Measurements from ENCODE around the gene ZSWIM7.
"Not testable (repeated sequence)": the region's sequence is repeated elsewhere in the genome, so short reads cannot be mapped to it uniquely, and the experiment has no call there.

ZSWIM7 gene

GRCh38 chr17:15981646-15982580 lies 17.6 kb downstream of the ZSWIM7 start:
- H3K9ac ChIP-seq (ENCODE audit: low read length): no peak overlapping the region
- H3K27ac ChIP-seq (ENCODE audit: low read length): no peak overlapping the region

GRCh38 chr17:15981208-15981607 lies 18.3 kb downstream of the ZSWIM7 start:
- Histone ChIP-seq H3K27ac (ENCODE audit: low read length) (no peak overlapping the region), H3K36me3 (ENCODE audit: control insufficient read depth, low read depth, low read length) (peaks cover 41% of the 10 kb centered on the region), H3K4me3 (ENCODE audit: low read length) (no peak overlapping the region), H3K4me1 (ENCODE audit: control insufficient read depth, low read depth, low read length) (peaks cover 4% of the 10 kb centered on the region), H3K9ac (ENCODE audit: low read length) (no peak overlapping the region), H3K27me3 (ENCODE audit: control insufficient read depth, insufficient read depth, low read length) (no peaks in the 10 kb centered on the region), H3K9me3 (ENCODE audit: control insufficient read depth, low read depth, low read length) (no peaks in the 10 kb centered on the region)

More at GRCh38 chr17:15981646-15982580, 17.6 kb downstream of the ZSWIM7 start:
- no peak overlapping the region for H3K4me3 ChIP-seq (ENCODE audit: low read length)
- no peaks in the 10 kb centered on the region for H3K27me3 ChIP-seq (ENCODE audit: control insufficient read depth, insufficient read depth, low read length)
- no peaks in the 10 kb centered on the region for H3K9me3 ChIP-seq (ENCODE audit: control insufficient read depth, low read depth, low read length)
- peaks cover 4% of the 10 kb centered on the region for H3K4me1 ChIP-seq (ENCODE audit: control insufficient read depth, low read depth, low read length)
- H3K36me3 ChIP-seq (ENCODE audit: control insufficient read depth, low read depth, low read length): peaks cover 48% of the 10 kb centered on the region

- H3K9ac ChIP-seq (ENCODE audit: low read length); H3K4me3 ChIP-seq (ENCODE audit: low read length); H3K27ac ChIP-seq (ENCODE audit: low read length); H3K9me3 ChIP-seq (ENCODE audit: control insufficient read depth, low read depth, low read length); H3K27me3 ChIP-seq (ENCODE audit: control insufficient read depth, insufficient read depth, low read length); H3K4me1 ChIP-seq (ENCODE audit: control insufficient read depth, low read depth, low read length): not testable (repeated sequence)
- peaks cover 37% of the 10 kb centered on the region for H3K36me3 ChIP-seq (ENCODE audit: control insufficient read depth, low read depth, low read length)
Measured at GRCh38 chr17:15979013-15979412, 20.5 kb downstream of the ZSWIM7 start.

- Histone ChIP-seq H3K4me3 (ENCODE audit: low read length) (no peak overlapping the region), H3K27me3 (ENCODE audit: control insufficient read depth, insufficient read depth, low read length) (no peaks in the 10 kb centered on the region), H3K27ac (ENCODE audit: low read length) (no peak overlapping the region), H3K9me3 (ENCODE audit: control insufficient read depth, low read depth, low read length) (no peaks in the 10 kb centered on the region), H3K4me1 (ENCODE audit: control insufficient read depth, low read depth, low read length) (peaks cover 4% of the 10 kb centered on the region), H3K9ac (ENCODE audit: low read length) (no peak overlapping the region), H3K36me3 (ENCODE audit: control insufficient read depth, low read depth, low read length) (peaks cover 38% of the 10 kb centered on the region)
Measured at GRCh38 chr17:15978606-15979005, 20.9 kb downstream of the ZSWIM7 start.

GRCh38 chr17:15977894-15978293 lies 21.6 kb downstream of the ZSWIM7 start:
- H3K9me3 ChIP-seq (ENCODE audit: control insufficient read depth, low read depth, low read length): no peaks in the 10 kb centered on the region
- no peaks in the 10 kb centered on the region for H3K27me3 ChIP-seq (ENCODE audit: control insufficient read depth, insufficient read depth, low read length)
- peaks cover 34% of the 10 kb centered on the region for H3K36me3 ChIP-seq (ENCODE audit: control insufficient read depth, low read depth, low read length)
- no peak overlapping the region for H3K4me3 ChIP-seq (ENCODE audit: low read length)
- H3K9ac ChIP-seq (ENCODE audit: low read length): no peak overlapping the region
- H3K27ac ChIP-seq (ENCODE audit: low read length): no peak overlapping the region
- peaks cover 4% of the 10 kb centered on the region for H3K4me1 ChIP-seq (ENCODE audit: control insufficient read depth, low read depth, low read length)

- Histone ChIP-seq H3K4me3 (ENCODE audit: low read length) (no peak overlapping the region), H3K27me3 (ENCODE audit: control insufficient read depth, insufficient read depth, low read length) (no peaks in the 10 kb centered on the region), H3K9ac (ENCODE audit: low read length) (no peak overlapping the region), H3K27ac (ENCODE audit: low read length) (no peak overlapping the region), H3K36me3 (ENCODE audit: control insufficient read depth, low read depth, low read length) (peaks cover 19% of the 10 kb centered on the region), H3K4me1 (ENCODE audit: control insufficient read depth, low read depth, low read length) (peaks cover 15% of the 10 kb centered on the region), H3K9me3 (ENCODE audit: control insufficient read depth, low read depth, low read length) (no peaks in the 10 kb centered on the region)
Measured at GRCh38 chr17:15973834-15974233, 25.7 kb downstream of the ZSWIM7 start.

GRCh38 chr17:15973016-15973415 lies 26.5 kb downstream of the ZSWIM7 start:
- H3K27me3 ChIP-seq (ENCODE audit: control insufficient read depth, insufficient read depth, low read length): no peaks in the 10 kb centered on the region
- H3K27ac ChIP-seq (ENCODE audit: low read length): no peak overlapping the region
- peaks cover 20% of the 10 kb centered on the region for H3K4me1 ChIP-seq (ENCODE audit: control insufficient read depth, low read depth, low read length)
- no peaks in the 10 kb centered on the region for H3K9me3 ChIP-seq (ENCODE audit: control insufficient read depth, low read depth, low read length)
- peaks cover 16% of the 10 kb centered on the region for H3K36me3 ChIP-seq (ENCODE audit: control insufficient read depth, low read depth, low read length)
- H3K4me3 ChIP-seq (ENCODE audit: low read length): no peak overlapping the region
- no peak overlapping the region for H3K9ac ChIP-seq (ENCODE audit: low read length)

- H3K27ac ChIP-seq (ENCODE audit: low read length): no peak overlapping the region
Measured at GRCh38 chr17:15972497-15972951, 27.0 kb downstream of the ZSWIM7 start.

GRCh38 chr17:15971882-15972281 lies 27.6 kb downstream of the ZSWIM7 start:
- peaks cover 10% of the 10 kb centered on the region for H3K36me3 ChIP-seq (ENCODE audit: control insufficient read depth, low read depth, low read length)

More at GRCh38 chr17:15972497-15972951, 27.0 kb downstream of the ZSWIM7 start:
- H3K27me3 ChIP-seq (ENCODE audit: control insufficient read depth, insufficient read depth, low read length): no peaks in the 10 kb centered on the region
- no peak overlapping the region for H3K4me3 ChIP-seq (ENCODE audit: low read length)
- peaks cover 11% of the 10 kb centered on the region for H3K36me3 ChIP-seq (ENCODE audit: control insufficient read depth, low read depth, low read length)
- no peaks in the 10 kb centered on the region for H3K9me3 ChIP-seq (ENCODE audit: control insufficient read depth, low read depth, low read length)
- peaks cover 25% of the 10 kb centered on the region for H3K4me1 ChIP-seq (ENCODE audit: control insufficient read depth, low read depth, low read length)
- H3K9ac ChIP-seq (ENCODE audit: low read length): no peak overlapping the region

GRCh38 chr17:15971098-15971678 lies 28.3 kb downstream of the ZSWIM7 start:
- Histone ChIP-seq H3K9me3 (ENCODE audit: control insufficient read depth, low read depth, low read length) (no peaks in the 10 kb centered on the region), H3K27ac (ENCODE audit: low read length) (no peak overlapping the region), H3K9ac (ENCODE audit: low read length) (no peak overlapping the region), H3K27me3 (ENCODE audit: control insufficient read depth, insufficient read depth, low read length) (no peaks in the 10 kb centered on the region), H3K4me3 (ENCODE audit: low read length) (no peak overlapping the region), H3K36me3 (ENCODE audit: control insufficient read depth, low read depth, low read length) (peaks cover 10% of the 10 kb centered on the region), H3K4me1 (ENCODE audit: control insufficient read depth, low read depth, low read length) (peaks cover 36% of the 10 kb centered on the region)

More at GRCh38 chr17:15971882-15972281, 27.6 kb downstream of the ZSWIM7 start:
- H3K27ac ChIP-seq (ENCODE audit: low read length): no peak overlapping the region
- peaks cover 32% of the 10 kb centered on the region for H3K4me1 ChIP-seq (ENCODE audit: control insufficient read depth, low read depth, low read length)
- H3K27me3 ChIP-seq (ENCODE audit: control insufficient read depth, insufficient read depth, low read length): no peaks in the 10 kb centered on the region
- H3K9ac ChIP-seq (ENCODE audit: low read length): no peak overlapping the region
- H3K9me3 ChIP-seq (ENCODE audit: control insufficient read depth, low read depth, low read length): no peaks in the 10 kb centered on the region
- no peak overlapping the region for H3K4me3 ChIP-seq (ENCODE audit: low read length)

GRCh38 chr17:15970500-15970899 lies 29.0 kb downstream of the ZSWIM7 start:
- no peaks in the 10 kb centered on the region for H3K9me3 ChIP-seq (ENCODE audit: control insufficient read depth, low read depth, low read length)
- H3K27ac ChIP-seq (ENCODE audit: low read length): no peak overlapping the region
- peaks cover 43% of the 10 kb centered on the region for H3K4me1 ChIP-seq (ENCODE audit: control insufficient read depth, low read depth, low read length)
- H3K27me3 ChIP-seq (ENCODE audit: control insufficient read depth, insufficient read depth, low read length): no peaks in the 10 kb centered on the region
- H3K4me3 ChIP-seq (ENCODE audit: low read length): no peak overlapping the region
- H3K9ac ChIP-seq (ENCODE audit: low read length): no peak overlapping the region
- H3K36me3 ChIP-seq (ENCODE audit: control insufficient read depth, low read depth, low read length): peaks cover 10% of the 10 kb centered on the region
